ENCODE data around the gene SSTR3.

SSTR3 gene

DNA sequence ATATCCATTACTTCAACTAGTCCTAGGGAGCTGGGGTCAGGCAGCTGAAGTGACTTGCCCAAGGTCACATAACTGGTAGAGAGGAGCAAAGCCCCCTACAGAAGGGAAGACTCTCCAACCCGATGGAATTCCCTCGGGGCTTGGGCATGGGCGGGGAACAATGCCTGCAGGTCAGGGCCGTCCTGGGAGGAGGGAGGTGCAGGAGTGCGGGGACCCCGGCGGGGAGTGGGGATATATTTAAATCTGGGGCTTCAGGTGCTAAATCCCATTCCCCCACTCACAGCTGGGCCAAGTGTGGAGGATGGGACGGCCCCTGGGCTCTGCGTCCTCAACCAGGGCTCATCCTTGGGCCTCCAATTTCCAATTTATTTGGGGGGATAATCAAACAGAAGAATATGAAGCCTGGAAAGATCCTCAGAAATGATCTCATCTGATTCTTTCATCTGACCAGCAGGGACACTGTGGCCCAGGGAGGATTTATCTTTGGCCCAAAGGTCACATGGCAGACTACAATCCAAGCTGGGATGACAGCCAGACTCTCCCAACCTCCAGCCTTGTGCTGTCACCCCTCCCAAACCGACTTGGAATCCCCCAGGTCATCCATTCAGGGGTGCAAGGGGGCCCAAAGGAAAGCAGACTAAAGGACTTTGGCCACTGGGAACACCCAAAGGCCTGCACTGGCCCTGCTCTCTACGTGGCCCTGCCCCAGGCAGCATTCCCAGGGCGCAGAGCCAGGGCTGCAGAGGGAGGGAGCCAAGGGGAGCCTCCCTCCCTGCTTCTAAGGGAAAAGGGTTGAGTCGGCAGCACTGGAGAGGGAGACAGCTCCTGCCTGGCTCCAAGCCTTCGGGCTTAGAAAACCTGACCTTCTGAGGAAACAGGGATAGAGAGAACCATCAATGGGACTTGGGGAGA is 15.5 kb downstream of the SSTR3 start:
- DNase-seq (ENCODE audit: low read depth in 2 of 2): no peak

DNA sequence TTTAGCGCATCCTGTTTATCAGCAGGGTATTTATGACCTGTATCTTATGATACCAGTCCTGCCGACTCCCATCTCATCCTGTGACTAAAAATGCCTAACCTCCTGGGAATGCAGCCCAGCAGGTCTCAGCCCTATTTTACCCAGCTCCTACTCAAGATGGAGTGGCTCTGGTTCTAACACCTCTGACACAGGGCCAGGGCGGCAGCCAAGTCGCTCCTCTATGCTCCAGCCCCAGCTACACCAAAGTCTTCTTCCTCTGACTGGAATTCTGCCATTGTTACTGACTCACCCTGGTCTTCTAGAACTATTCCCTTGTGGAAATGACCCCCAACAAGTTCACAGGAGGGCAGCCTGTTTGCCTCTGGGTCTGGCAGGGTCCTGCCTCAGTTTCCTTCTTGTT is 16.4 kb downstream of the SSTR3 start:
- DNase-seq (ENCODE audit: low read depth in 2 of 2): no peak

DNA sequence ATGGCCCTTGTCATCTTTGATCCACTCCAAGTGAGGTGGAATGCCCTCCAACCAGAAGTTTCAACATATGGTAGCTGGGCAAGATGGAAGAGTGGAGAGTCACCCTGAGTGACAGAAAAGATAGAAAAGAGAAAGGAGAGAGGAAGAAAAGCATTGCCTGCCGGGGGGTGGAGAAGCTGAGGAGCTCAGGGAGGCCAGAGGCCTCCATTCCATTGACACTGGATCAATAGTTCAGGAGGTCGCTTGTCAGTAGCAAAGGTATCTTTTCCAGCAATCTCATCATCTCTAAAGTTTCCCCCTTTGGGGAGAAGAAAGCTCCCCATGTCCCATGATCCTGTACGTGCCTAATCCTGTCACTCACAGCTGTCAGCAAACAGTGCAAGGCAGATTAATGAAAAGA is 17.5 kb downstream of the SSTR3 start:
- no peak for DNase-seq (ENCODE audit: low read depth in 2 of 2)

DNA sequence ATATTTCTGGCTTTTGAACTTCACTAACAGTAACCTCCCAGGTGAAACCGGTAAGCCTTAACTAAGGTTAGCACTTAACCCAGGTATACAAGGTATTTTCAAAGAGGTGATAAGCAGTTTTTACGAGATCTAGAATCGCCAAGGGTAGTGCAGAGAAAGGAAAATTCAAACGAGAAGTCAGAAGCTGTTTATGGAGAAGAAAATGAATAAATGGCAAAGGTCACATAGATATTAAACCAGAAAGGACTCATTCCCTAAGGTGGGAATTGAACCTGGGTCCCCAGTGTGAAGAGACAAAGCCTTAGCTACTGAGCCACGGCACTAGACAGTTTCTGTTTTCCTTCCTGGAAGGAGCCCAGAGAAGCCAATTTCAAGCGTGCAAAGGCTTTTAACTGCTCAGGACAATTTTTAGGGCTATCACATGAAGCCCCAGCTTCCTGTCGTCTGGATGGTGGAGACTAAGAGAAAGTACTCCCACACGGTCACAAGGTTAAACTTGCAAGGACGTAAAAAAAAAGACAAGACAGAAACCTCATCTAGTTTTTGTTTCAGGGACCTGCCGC is 18.6 kb downstream of the SSTR3 start:
- DNase-seq (ENCODE audit: low read depth in 2 of 2): no peak

DNA sequence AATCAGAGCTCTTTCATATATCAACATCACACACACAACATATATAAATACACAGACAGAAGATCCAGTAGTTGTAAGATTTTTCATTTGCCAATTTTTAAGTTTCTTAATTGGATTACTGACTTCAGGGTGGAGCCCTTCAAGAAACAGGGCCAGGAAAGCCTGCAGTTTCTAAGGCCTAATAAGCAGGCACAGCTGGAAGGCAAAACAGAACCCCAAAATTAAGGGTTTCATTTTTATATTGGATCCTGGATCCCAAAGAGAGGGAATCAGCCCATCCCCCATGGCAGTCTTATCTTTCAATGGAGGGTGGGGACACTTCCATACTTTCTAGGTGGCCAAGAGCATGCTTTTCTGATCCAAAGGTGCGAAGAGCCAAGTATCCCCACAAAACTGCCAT is 19.5 kb downstream of the SSTR3 start:
- DNase-seq (ENCODE audit: low read depth in 2 of 2): no peak

DNA sequence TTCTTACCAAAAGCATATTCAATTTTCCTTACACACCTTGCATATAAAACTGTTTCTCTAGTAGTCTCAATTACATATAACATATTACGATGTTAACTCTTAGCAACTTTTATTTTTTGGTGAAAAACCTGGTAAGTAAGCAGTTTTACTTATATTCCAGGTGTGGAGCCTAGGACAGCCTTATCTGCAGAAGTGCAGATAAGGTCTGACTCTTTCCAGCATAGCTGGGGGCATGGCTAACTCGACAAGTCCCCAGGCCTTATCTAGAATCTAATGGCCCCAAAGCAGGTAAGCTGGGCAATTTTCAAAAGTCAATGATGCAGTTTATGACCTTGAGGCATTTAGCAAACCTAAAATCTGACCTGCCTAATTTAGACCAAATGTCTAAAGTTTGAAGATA is 20.1 kb downstream of the SSTR3 start:
- no peak for DNase-seq (ENCODE audit: low read depth in 2 of 2)

DNA sequence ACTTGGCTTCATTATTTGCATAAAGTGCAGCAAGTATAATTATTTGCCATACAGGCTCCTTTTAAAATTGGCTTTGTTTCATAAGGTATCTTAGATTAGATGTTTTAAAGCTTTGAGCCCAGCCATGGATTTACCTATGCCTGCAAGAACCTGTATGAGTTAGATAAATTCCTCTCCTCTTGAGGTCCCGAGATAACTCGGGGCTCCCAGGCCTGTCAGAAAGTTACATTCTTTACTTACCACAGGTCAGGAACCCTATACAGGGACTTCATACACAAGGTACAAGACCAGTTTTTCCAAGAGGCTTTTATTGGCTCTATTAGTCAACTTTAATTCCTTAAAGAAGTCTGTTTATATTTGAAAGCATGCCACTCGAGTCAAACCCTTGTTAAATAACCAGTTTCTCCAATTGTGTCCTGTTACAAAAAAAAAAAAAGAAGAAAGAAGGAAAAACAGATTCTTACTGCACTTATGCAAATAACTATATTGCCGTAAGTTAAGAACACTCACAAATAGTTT is 22.0 kb downstream of the SSTR3 start:
- DNase-seq (ENCODE audit: low read depth in 2 of 2): no peak

DNA sequence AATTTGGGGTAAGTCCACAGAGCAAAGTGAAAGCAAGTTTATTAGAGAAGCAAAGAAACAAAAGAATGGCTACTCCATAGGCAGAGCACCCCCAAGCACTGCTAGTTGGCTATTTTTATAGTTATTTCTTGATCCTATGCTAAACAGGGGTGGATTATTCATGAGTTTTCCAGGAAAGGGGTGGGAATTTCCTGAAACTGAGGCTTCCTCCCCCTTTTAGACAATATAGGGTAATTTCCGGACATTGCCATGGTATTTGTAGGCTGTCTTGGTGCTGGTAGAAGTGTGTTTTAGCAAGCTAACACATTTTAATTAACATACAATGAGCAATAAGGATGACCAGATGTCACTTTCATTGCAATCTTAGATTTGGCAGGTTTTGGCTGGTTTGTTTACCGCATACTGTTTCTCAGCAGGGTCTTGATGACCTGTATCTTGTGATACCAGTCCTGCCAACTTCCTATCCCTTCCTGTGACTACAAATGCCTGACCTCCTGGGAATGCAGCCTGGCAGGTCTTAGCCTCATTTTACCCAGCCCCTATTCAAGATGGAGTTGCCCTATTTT is 23.3 kb downstream of the SSTR3 start:
- DNase-seq (ENCODE audit: low read depth in 2 of 2): no peak

DNA sequence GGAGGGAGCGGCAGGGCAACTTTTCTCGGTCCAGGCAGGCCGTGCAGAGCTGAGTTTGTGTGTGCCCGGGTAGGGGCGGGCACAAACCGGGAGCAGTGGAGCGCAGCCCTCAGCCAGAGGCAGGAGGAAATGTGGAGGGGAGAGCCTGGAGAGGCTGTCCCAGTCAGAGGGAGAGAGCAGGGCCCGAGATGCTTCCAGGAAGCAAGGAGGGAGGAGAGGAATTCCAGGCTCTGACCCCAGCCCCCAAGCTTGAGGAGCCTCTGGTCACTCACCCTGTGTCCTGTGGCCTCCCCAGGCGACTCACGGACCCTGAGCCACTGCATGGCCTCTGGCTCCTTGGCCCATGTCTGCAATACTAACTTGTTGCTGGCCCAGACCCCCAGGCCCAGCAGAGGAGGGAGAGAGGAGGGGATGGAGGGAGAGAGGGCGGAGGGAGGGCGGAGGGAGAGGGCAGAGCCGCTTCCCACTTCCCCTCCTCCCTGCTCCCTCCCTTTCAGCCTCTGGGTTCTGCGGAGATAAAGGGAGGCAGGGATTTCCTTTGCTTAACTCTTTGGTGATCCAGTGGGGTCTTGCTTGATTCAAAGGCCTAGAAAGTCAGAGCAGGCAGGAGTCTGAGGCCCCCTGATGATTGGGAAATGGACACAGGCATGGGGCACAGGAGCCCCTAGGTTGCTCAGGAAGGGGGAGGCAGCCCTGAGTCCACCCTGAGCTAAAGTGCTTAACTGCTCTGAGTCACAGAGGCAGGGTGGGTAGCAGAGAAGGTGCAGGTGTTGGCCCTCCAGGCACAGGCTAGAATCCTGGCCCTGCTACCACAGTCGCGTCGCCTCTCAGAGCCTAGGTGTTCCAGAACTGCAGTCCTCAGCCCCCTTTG is 24.2 kb downstream of the SSTR3 start, which contains the start of gene C1QTNF6:
Gene C1QTNF6, minus strand, starts transcription at position 357 of the 871 bp plus-strand sequence. Its CDS starts 34 bp downstream, at position 323.
- DNase-seq (ENCODE audit: low read depth in 2 of 2): no peak

DNA sequence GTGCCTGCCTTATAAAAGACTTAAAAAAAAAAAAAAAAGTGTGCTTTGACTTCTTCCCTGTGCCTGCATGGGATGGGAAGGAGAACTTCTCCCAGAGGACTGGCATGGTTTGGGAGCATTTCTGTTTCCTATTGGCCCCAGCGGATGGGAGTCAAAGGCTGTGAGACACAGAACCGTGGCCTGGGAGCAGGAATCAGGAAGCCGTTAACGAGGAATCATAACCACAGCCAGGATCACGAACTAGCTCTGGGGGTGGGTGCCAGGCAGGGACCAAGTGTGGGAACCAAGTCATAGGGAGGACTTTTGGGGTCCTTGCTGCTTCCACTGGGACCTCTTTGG is 24.8 kb downstream of the SSTR3 start:
- no peak for DNase-seq (ENCODE audit: low read depth in 2 of 2)

DNA sequence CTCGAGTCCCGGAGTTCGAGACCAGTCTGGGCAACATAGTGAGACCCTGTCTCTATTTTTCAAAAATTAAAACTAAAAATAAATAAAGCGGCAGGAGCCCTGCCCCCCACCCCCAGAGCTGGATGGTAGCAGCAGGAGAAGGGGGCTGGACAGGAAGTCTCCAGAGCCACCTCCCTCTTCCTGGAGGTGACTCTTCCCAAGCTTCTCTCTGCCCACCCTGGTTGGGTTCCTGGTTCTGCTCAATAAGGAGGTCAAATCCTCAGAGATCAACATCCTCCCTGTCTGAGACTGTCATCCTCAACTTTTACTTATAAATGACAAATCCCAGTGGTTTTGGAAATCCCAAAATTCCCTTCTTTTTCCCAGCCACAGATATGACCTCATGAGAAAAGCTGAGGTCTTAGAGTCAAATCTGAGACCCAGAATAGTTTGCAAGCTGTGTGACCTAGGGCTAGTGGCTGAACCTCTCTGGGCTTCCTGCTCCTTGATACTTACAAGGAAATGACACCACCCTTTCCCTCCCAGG is 25.2 kb downstream of the SSTR3 start:
- DNase-seq (ENCODE audit: low read depth in 2 of 2): no peak

DNA sequence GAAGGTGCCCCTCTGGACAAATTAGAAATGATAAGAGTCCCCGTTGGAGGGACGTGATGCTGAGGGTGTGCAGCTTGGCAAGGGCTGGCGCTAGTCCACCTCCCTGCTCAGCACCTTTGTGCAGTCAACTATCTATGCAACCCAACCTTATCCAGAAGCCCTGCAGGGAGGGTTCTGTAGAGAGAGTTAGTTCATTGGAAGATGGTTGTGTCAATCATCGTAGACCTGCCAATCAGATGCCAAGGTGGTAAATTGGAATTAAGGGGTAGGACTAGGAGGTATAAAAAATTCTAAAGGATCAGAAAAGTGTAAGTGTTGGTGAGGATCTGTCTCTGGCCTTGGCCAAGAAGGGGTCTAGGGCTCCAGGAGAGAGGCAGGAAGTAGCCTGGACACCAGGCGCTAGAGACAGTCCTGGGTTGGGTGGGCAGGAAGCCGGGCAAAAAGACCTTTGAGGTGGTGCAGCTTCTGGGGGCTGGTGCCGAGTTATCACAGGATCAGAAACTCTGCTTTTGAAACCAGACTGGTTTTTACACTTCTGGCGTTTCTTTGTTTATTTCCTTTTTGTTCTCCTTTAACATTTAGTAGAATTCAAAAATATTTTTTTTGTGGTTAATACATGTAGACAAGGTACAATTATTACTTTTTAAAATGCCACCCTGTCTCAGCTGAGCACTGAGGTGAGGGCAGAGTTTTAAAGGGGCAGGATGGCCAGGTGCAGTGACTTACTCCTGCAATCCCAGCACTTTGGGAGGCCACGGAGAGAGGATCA is 25.9 kb downstream of the SSTR3 start:
- DNase-seq (ENCODE audit: low read depth in 2 of 2): no peak

DNA sequence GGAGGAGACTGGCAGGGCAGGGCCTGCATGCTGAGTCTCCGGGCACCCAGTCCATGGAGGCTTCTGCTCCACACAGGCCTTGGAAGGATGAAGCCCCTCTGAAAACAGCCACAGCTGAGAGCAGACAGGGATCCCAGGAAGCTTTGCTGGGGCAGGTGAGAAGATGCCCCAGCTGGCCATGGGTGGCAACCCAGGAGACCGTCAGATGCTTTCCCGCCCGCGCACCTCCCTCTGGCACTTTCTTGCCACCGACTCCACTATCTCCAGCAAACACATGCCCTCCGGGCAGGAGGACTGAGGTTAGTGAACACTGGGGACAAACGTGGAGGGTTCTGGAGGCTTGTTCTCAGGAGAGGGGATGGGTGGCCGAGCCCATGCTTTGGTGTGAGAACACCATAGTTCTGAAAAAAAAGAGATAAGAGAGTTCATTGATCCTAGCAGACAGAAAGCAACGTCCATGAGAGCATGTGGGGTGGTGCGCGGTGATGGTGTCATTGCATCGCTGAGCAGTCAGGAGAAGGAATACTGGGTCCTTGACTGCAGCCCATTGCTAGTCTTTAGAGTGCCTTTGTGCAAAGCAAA is 26.5 kb downstream of the SSTR3 start:
- no peak for DNase-seq (ENCODE audit: low read depth in 2 of 2)

DNA sequence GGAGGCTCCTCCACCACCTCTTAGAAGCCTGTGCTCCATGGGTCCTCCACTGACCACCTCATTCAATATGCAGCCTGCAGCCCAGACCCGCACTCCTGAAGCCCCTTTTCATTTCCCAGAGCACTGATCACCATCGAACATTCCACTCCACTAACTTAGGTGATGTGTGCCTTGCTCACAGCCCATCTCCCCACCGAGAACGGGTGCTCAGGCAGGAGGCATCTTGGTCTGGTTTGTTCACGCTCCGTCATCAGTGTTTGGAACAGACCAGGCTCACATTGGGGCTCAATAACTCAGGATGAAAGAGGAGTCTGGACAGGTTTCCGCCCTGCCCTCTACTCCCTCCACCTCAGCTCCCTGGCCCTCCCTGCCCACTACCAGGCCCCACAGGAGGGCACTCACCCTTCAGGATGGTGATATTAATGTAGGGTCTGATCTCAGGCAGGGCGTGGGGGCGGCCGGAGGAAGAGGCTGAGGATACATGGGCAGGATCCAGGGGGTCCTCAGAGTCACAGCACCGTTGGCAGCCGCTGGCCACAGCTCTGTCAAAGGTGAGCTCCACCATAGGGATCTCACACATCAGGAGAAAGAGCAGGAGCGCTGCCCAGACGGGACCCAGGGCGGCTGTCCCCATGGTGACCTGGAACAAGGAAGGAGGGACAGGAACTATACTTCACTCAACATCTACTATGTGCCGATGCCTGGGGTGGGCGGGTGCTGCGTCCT is 27.3 kb downstream of the SSTR3 start:
- DNase-seq (ENCODE audit: low read depth in 2 of 2): no peak

DNA sequence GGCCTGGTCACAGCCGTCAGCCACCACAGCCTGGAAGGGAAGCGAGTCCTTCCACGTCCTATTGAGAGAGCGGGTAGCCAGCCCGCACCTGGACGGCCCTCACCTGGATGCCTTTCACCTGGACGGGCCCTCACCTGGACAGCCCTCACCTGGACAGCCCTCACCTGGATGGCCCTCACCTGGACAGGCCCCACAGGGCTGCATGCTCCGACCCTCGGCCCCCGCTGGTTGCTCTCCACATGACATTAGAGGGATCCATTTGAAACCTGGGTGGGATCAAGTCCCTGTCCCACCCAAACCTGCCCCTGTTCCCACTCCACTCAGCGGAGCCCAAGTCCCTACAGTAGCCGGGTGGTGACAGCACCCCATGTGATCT is 27.9 kb downstream of the SSTR3 start:
- no peak for DNase-seq (ENCODE audit: low read depth in 2 of 2)

DNA sequence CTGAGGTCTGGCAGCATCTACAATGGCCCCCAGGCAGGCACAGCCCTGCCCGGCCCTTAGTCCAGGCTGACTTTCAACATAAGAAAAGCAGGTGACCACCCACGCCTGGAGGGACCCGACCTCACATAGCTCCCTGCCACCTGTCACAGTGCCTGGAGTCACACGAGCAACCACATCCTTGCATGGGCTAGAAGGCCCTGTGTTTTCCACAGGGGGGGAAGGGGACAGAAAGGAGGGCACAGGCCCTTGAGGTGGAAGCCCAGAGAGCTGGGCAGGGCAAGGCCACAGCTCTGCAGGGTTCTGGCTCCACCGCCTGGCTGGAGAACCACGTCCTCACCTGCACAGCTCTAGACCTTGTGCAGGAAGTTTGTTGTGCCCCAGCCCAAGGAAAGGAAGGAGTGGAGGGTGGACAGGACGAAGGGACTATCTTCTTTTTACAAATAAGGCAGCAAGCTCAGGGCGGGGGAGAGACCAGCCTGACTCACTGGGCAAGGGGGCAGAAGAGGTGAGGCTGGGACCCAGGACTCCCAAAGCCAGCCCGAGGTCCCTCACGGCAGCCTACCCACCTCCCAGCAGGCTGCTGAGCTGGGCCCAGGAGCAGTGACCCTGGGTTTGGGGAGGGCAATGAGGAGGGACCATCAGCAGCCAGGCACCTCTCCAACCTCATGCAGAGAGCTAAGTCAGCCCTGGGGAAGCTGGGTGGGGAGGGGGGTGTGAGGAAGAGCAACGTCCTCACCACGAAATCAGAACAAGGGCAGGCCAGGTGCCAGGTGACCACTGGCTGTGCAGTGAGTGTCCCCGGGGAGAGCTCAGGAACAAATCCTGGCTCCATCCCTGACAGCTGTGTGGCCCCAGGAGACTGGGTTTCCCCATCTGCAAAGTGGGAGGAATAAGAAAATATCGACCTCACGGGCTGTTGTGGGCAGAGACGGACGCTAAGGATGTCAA is 28.6 kb downstream of the SSTR3 start:
- DNase-seq (ENCODE audit: low read depth in 2 of 2): no peak

DNA sequence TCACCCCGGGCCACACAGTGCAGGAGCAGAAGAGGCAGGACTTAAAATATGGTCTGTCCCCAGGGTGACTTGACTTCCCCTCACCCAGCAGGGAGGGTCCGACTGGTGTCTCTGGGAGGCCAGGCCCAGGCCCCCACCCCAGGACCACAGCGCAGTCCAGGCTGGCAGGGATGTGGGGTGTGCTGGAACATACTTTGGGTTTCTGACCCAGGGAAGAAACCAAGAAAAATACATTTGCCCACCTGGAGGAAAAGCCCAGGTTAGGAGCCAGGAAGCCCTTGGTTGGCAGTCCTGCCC is 29.4 kb downstream of the SSTR3 start:
- no peak for DNase-seq (ENCODE audit: low read depth in 2 of 2)

DNA sequence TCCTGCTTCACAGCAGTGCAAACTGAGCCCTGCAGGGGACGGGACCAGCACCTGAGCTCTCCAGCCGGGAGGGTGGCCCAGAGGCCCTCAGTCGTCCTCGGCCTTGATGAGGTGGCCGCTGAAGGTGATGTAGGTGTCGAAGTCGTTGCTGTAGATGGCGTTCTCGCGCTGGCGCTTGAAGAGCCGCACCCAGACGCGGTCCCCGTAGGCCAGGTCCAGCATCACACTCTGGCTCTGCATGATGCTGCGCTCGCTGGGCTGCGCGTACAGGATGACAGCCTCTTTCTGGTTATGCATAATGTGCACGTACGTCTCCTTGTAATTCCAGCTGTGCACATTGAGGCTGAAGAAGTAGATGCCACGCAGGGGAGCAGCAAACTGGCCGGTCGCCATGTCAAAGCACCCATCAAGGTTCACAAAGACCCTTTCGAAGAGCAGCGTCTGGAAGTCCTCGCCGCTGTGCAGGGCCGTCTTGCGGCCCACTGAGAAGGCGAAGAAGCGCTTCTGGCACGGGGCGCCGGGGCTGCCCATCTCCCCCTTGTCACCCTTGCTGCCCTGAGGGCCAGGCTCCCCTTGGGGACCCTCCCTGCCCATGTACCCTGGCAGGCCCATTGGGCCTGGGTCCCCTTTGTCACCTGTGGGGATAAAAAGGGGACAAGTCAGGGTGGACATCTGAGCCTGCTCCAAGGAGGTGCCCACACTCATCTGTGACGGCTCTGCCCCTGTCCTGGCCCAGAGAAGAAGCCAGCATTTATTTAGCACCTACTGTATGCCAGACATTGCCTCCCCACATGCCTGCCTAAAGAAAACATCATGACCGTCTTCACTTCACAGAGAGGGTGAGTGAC is 30.0 kb downstream of the SSTR3 start:
- no peak for DNase-seq (ENCODE audit: low read depth in 2 of 2)
